PFSK-1 (cell line): ENCODE results near the gene MARVELD3.

Experiments used
- FOXP2 ChIP-seq: optimal IDR thresholded peaks from 2 replicates; pipeline ENCODE3; 2011; ENCODE audit warnings: borderline replicate concordance, control low read depth, inconsistent platforms; ENCODE audit not compliant: insufficient read depth; ENCODE audit errors: extremely low read length, extremely low read depth
- POLR2AphosphoS5 ChIP-seq: IDR thresholded peaks from 2 replicates; pipeline ENCODE4 v1.6.1; 2012; ENCODE audit warnings: low read depth, mild to moderate bottlenecking, control low read depth, low read length, moderate library complexity
- REST ChIP-seq, 2 experiments: IDR thresholded peaks; 2 replicates each; pipeline versions ENCODE4 v1.6.1 to v1.8.0; 2011 to 2012; ENCODE audit warnings: low read depth in 2 of 2, low read length in 2 of 2, control low read depth in 1 of 2, inconsistent platforms in 1 of 2, mild to moderate bottlenecking in 1 of 2, moderate library complexity in 1 of 2; ENCODE audit not compliant: insufficient read depth in 1 of 2
- SIN3A ChIP-seq: IDR thresholded peaks from 2 replicates; pipeline ENCODE4 v1.6.1; 2012; ENCODE audit warnings: mild to moderate bottlenecking, low read length, moderate library complexity, borderline replicate concordance; ENCODE audit not compliant: insufficient read depth
- TAF1 ChIP-seq: IDR thresholded peaks from 2 replicates; pipeline ENCODE4 v1.6.1; 2012; ENCODE audit warnings: low read length, control low read depth, borderline replicate concordance; ENCODE audit not compliant: insufficient read depth

Gene MARVELD3

DNA sequence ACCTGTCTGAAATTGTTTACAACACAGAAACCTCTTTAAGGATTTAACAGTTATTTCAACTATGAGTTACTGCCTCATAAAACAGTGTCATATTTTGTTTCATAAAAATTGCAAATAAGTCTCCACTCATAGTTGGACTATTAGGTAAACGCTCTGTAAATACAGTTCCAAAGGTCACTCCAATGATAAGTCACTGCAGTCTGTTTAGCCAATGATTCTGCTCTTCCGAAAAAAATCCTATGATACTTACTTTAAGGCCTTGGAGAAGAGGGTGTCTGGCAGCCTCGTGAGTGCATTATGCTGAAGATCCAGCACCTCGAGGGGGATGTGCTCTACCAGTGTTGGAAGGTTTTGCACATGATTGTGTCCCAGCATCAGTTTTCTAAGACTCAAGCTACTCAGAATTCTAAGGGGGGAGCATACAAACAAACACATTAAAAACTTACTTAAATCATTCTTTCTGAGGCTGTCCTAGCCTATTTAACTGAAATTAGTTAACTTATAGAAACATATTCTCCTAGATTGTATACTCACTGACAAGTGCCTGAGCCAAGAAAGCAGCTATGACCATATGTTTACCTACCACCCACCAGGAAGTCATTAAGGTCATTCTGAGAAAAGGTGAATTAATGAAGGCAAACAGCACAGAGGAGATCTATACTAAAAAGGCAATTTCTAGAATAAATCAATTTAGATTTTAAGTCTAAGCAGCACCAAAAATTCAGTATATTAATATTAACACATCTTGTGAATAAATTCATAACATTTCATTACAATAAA lies 41.1 kb downstream of the MARVELD3 start:
- TF ChIP-seq FOXP2 (no peak), SIN3A (no peak), POLR2AphosphoS5 (no peak), REST (IDR thresholded peaks at IDR 0.05; ENCODE audit: insufficient read depth in 1 of 2, low read depth in 2 of 2, low read length in 2 of 2) (no peak), TAF1 (no peak)

DNA sequence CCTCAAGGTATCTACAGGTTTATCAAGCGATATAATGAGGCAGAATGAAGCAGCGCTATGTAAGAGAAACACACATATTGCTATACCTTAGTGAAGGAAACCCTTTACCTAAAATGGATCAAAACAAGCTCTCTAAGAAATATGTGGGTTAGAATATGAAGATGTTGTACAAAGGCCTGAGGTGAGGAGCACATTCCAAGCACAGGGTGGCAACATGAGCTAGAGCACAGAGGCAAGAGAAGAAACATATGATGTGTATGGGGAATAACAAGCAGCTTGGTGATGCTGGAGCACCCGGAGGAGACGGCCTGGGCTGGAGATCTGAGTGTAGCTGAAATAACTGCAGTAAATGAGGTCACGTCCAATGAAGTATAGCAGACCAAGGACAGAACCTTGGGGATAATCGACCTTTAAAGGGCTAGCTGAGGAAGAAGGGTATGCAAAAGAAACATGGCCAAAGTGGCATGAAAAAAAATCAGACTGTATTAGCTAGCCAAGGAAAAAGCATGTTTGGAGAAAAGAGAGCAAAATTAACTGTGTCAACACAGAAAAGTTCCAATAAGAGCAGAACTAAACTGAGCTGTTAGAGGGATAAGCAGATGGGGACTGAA lies 44.0 kb downstream of the MARVELD3 start:
- TF ChIP-seq TAF1 (no peak), REST (IDR thresholded peaks at IDR 0.05; ENCODE audit: insufficient read depth in 1 of 2, low read depth in 2 of 2, low read length in 2 of 2) (no peak), SIN3A (no peak), POLR2AphosphoS5 (no peak), FOXP2 (no peak)

DNA sequence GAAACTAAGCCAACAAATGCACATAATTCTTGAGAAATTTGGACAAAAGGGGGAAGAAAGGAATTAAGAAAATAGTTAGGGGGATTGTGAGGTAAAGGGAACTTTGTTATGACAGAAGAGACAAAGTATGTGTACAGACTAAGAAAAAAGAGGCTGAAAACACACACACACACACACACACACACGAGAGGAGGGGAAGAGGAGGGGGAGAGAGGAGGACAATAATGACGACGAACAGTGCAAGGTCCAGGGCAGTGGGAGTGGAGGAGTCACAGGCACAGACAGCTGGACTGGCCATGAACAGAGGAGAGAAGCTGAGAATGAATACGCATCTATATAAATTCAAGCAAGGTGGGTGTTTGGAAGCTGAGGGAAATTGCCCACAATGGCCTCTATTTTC lies 44.6 kb downstream of the MARVELD3 start:
- TF ChIP-seq REST (IDR thresholded peaks at IDR 0.05; ENCODE audit: insufficient read depth in 1 of 2, low read depth in 2 of 2, low read length in 2 of 2) (no peak), SIN3A (no peak), POLR2AphosphoS5 (no peak), TAF1 (no peak), FOXP2 (no peak)

GRCh38 chr16:71671165-71671564 lies 45.2 kb downstream of the MARVELD3 start:
- no peak for TF ChIP-seq POLR2AphosphoS5
- TF ChIP-seq TAF1, result no peak
- TF ChIP-seq FOXP2, result no peak
- no peak for TF ChIP-seq SIN3A

DNA sequence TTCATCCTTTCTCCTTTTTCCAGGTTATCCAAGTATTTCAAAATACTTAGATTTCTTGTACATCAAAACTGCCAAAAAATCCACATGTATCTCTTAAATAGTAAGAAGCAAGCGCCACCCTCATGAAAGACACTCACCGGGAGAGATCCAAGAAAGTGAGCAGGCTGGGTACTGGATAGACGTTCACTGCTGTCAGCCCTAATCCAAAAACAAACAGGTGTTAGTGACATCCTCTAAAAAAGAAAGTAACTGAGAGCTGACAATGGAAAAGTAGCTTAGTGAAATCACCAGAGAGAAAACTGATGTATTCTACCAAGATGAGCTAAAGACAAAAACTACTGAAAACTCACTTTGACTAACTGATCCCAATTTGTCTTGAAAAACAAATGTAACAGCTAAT lies 46.1 kb downstream of the MARVELD3 start:
- TF ChIP-seq SIN3A, result no peak
- no peak for TF ChIP-seq FOXP2
- TF ChIP-seq REST (IDR thresholded peaks at IDR 0.05; ENCODE audit: insufficient read depth in 1 of 2, low read depth in 2 of 2, low read length in 2 of 2), result no peak
- no peak for TF ChIP-seq POLR2AphosphoS5
